ENCODE data around the gene CAPN11.

DNA sequence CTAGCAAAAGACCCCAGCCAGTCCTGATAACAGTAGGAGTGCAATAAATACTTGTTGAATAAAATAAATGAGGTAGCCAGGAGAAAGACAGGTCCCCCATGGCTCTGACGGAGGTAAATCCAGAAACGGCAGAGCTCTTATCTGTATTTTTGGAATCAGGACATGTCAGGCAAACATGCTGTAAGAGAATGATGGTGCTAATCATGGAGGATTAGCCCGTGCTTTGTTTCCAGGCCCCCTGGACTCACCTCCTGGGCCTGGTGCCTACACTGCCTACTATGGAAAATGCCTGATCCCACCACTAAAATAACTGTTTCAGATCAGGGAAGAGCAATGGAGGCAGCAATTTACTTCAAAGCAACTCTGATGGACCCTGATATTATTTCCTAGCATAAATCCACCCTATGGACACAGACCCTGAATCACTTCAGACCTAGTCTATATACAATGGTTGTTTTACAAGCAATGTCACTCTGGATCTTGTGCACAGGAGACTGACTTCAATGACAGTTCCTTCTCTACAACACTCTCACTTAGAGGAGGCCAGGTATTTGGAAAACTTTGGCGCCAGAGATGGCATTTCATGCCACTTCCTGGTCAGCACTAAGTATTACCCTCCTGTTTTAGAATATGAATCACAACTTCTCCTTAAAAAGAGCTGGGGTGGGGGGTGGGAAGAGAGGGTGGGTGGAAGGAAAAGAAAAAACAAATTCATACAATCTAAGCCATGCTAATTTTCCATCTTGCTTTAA is 37.8 kb upstream of the CAPN11 start:
- TF ChIP-seq, protein P1, sequence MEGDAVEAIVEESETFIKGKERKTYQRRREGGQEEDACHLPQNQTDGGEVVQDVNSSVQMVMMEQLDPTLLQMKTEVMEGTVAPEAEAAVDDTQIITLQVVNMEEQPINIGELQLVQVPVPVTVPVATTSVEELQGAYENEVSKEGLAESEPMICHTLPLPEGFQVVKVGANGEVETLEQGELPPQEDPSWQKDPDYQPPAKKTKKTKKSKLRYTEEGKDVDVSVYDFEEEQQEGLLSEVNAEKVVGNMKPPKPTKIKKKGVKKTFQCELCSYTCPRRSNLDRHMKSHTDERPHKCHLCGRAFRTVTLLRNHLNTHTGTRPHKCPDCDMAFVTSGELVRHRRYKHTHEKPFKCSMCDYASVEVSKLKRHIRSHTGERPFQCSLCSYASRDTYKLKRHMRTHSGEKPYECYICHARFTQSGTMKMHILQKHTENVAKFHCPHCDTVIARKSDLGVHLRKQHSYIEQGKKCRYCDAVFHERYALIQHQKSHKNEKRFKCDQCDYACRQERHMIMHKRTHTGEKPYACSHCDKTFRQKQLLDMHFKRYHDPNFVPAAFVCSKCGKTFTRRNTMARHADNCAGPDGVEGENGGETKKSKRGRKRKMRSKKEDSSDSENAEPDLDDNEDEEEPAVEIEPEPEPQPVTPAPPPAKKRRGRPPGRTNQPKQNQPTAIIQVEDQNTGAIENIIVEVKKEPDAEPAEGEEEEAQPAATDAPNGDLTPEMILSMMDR (IDR thresholded peaks at IDR 0.05 in 2 of 3, conservative IDR thresholded peaks at IDR 0.05 in 1 of 3; ENCODE audit: borderline replicate concordance in 1 of 3, insufficient read depth in 1 of 3, low read depth in 2 of 3, low read length in 2 of 3) = no peak
- TF ChIP-seq, protein P2, sequence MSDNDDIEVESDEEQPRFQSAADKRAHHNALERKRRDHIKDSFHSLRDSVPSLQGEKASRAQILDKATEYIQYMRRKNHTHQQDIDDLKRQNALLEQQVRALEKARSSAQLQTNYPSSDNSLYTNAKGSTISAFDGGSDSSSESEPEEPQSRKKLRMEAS (IDR thresholded peaks at IDR 0.05) = no peak
- TF ChIP-seq SP1 (IDR thresholded peaks at IDR 0.05; ENCODE audit: low read depth) (no peak), POLR2A (IDR thresholded peaks at IDR 0.05; ENCODE audit: borderline replicate concordance, extremely low read depth, insufficient read depth, insufficient read length) (no peak), EZH2 (IDR thresholded peaks at IDR 0.05) (no peak), SRF (IDR thresholded peaks at IDR 0.05; ENCODE audit: low read depth) (no peak)
- TF ChIP-seq, protein P3, sequence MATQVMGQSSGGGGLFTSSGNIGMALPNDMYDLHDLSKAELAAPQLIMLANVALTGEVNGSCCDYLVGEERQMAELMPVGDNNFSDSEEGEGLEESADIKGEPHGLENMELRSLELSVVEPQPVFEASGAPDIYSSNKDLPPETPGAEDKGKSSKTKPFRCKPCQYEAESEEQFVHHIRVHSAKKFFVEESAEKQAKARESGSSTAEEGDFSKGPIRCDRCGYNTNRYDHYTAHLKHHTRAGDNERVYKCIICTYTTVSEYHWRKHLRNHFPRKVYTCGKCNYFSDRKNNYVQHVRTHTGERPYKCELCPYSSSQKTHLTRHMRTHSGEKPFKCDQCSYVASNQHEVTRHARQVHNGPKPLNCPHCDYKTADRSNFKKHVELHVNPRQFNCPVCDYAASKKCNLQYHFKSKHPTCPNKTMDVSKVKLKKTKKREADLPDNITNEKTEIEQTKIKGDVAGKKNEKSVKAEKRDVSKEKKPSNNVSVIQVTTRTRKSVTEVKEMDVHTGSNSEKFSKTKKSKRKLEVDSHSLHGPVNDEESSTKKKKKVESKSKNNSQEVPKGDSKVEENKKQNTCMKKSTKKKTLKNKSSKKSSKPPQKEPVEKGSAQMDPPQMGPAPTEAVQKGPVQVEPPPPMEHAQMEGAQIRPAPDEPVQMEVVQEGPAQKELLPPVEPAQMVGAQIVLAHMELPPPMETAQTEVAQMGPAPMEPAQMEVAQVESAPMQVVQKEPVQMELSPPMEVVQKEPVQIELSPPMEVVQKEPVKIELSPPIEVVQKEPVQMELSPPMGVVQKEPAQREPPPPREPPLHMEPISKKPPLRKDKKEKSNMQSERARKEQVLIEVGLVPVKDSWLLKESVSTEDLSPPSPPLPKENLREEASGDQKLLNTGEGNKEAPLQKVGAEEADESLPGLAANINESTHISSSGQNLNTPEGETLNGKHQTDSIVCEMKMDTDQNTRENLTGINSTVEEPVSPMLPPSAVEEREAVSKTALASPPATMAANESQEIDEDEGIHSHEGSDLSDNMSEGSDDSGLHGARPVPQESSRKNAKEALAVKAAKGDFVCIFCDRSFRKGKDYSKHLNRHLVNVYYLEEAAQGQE (IDR thresholded peaks at IDR 0.05; ENCODE audit: low read depth) = no peak

Measured in HCT116 (cell line).